HG03354 (cell line): ENCODE data around the gene PRM1.

Experiments used
- ATAC-seq: cut with Tn5 transposase; IDR thresholded peaks from one replicate; pipeline ENCODE4 v1.9.1; 2021; ENCODE audit warnings: mild to moderate bottlenecking; ENCODE audit not compliant: unreplicated experiment, poor library complexity, severe bottlenecking

PRM1 gene

DNA sequence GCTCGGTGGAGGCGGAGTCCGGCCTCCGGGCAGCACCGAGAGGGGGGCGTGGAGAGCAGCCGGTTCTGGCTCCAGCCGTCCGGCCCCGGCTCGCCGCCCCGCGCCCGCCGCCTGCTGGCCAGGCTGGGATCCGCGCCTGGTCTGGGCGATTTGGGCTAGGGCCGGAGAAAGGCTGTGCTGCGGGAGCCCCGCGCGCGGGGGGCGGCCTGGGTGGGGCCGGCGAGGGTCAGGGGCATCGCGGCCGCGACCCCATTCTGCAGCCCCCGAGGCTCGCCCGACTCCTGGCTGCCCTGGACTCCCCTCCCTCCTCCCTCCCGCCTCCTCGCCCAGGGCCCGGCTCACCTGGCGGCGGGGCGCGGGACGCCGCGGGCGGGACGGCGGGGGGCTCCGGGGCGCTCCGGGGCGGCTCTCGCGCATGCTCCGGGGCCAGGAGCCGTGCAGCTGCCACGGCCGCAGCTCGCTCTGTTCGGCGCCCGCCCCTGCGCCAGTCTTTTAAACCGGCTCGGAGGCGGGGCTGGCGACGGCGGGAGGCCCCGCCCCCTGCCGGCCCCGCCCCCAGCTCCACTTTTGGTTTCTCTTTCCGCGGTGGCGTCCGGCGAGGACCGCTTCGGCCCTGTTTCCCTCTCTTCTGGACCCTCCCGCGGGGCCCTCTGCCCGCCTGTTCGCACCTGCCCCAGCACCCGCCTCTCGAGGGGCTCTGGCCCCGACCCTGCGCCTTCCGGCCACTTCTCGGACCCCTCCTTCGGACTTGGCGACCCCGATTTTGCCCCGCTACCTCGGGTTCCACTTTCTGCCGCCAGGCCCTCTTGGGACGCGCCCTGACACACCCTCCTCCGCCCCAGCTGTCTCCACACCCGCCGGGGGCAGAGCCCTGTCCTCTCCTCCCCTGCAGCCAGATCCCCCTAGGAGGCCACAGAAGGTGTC is 25.1 kb downstream of the PRM1 start, which contains the start of gene SOCS1:
Gene SOCS1, minus strand, starts transcription at position 468 of the 924 bp plus-strand sequence. CDS start 726 bp downstream, outside the sequence.
- peak; percentile 62 for ATAC-seq

DNA sequence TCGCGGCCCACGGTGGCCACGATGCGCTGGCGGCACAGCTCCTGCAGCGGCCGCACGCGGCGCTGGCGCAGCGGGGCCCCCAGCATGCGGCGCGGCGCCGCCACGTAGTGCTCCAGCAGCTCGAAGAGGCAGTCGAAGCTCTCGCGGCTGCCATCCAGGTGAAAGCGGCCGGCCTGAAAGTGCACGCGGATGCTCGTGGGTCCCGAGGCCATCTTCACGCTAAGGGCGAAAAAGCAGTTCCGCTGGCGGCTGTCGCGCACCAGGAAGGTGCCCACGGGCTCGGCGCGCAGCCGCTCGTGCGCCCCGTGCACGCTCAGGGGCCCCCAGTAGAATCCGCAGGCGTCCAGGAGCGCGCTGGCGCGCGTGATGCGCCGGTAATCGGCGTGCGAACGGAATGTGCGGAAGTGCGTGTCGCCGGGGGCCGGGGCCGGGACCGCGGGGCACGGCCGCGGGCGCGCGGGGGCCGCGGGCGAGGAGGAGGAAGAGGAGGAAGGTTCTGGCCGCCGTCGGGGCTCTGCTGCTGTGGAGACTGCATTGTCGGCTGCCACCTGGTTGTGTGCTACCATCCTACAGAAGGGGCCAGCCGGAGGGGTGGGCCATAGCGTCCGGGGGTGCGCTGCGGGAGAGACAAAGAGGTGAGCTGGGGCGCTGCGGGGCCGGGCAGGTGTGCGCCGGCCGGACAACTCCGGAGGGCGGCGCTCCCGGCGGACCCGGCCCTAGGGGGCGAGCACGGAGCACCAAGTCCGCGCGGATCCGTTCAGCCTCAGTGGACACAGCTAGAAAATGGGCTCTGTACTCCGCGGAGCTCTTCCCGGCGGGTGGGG is 26.0 kb downstream of the PRM1 start:
- peak; percentile 10 for ATAC-seq

DNA sequence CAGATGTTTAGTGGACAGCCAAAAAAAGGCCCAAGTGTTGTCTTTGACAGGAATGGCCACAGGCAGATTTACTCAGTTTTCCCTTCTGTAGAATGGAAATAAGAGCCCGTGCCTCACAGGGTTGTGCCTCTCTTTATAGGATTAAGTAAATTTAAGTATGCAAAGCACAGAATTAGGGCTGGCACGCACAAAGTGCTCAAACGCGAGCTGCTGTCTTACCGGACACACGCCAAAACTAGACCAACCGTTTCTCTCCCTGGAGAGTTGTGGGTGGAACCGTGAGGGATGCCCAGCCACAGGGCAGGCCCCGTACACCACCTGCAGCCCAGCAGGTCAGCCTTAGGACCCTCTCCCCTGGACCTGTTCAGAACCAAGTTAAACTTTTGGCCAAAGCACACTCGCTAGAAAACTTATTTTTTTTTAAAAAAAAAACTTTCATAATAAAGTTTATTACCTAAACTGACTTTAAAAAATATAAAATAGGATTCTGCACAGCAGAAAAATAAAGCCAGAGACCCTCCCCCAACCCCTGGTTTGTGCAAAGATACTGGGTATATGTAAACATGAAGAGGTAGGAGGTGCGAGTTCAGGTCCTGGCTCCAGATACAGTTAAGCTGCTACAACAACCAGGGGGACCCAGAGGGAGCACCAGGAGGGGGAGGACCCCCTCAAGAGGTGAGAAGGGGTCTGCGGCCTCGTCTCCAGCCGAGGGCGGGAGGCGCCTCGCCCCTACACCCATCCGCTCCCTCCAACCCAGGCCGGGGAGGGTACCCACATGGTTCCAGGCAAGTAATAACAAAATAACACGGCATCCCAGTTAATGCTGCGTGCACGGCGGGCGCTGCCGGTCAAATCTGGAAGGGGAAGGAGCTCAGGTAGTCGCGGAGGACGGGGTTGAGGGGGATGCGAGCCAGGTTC is 26.9 kb downstream of the PRM1 start:
- ATAC-seq, result no peak

DNA sequence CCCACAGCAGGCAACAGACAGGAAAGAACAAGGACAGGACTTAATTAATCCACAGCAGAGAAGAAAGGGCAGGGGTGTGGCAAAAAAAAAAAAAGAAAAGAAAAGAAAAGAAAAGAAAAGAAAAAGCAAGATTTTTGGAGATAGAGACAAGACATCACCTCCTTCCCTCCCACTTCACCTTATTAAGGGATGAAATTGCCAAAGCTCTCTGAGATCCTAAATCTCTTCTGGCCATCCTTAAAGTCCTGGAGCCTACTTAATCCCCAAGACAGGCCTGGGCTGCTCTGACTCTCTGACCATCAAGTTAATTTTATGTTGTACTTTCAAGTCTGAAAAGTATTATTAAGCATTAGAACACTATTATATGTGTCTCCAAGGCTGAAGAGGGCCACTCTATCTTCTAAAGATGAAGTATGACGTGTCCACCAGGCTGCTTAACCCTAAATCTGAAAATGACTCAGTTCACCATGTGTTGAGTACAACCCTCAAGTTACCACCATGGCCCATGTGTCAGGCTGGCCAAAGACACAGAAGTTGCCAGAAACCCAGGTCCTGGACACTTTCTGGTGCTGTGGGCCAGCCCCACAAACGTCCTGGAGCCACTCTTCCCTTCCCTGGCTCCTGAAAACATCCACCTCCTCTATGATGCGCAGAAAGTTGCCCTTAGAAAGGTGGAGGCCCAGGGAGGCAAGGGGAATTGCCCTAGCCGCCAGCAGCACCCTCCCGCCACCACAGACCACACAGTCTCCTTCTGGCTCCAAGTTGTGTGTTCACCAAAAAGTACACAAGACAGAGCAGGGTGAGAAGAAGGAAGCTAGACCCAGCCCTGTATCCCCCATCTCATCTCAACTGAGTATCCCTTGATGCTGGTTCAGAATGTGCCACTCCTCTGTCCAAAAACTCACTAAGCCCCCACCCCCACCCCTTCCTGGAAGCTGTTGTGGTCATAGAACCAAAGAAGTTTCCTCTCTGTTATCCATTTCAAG is 27.8 kb downstream of the PRM1 start:
- no peak for ATAC-seq

- ATAC-seq, result no peak
Observed at GRCh38 chr16:11252482-11252931, 28.6 kb downstream of the PRM1 start.

DNA sequence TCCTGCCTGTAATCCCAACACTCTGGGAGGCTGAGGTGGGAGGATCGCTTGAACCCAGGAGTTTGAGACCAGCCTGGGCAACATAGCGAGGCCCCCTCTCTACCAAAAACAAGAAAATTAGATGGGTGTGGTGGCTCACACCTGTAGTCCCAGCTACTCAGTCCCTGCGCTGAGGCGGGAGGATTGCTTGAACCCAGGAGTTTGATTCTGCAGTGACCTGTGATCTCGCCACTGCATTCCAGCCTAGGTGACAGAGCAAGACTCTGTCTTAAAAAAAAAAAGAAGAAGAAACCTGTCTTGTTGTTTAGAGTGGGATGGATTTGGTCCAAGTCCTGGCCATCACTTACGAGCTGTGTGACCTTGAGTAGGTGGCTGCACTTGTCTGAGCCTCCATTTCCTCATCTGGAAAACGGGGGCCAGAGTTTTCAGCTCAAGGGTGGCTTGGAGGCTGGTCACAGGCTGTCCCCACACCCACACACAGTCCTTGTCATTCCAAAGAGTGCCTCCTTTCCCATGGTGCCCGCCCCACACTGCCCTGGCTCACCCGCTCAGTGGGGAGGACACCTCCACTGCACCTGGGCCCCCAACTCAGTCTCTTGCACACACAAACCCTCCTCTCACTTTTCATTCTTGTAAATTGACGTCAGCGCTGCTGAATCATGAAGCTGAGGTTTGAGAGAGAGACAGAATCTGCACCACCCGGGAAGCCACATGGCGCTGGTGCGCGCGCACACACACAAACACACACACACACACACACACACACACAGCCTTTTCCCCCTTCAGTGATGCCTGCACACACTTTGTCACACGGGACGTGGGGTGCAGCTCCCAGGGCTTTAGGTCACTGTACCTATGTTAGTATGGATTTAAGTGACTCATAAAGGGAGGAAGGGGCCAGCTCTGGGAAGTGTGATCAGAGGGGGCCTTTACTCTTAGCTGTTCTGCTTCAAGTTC is 29.3 kb downstream of the PRM1 start:
- no peak for ATAC-seq

DNA sequence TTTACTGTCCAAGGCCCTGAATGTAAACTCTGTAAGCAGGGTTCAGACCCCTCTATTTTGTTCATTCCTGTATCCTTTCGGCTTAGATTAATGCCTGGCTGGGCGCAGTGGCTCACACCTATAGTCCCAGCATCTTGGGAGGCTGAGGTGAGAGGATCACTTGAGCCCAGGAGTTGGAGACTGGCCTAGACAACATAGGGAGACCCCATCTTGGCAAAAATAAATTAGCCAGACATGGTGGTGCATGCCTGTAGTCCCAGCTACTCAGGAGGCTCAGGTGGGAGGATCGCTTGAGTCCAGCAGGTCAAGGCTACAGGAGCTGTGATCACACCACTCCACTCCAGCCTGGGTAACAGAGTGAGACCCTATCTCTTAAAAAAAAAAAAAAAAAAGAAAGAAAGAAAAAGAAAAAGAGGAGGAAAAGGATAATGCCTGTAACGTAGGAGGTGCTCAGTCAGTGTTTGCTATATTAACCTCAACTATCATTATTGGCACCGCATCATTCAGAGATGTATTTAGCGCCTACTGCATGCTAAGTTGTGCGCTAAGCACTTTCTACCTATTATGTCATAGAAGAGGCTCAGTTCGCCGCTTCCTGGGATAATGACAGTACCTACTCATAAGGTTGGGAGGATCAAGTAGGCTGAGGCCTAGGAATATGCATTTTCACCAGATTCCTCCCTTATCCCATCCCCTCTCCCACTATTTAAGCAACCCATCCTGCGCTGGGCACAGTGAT is 30.2 kb downstream of the PRM1 start:
- ATAC-seq, result no peak

DNA sequence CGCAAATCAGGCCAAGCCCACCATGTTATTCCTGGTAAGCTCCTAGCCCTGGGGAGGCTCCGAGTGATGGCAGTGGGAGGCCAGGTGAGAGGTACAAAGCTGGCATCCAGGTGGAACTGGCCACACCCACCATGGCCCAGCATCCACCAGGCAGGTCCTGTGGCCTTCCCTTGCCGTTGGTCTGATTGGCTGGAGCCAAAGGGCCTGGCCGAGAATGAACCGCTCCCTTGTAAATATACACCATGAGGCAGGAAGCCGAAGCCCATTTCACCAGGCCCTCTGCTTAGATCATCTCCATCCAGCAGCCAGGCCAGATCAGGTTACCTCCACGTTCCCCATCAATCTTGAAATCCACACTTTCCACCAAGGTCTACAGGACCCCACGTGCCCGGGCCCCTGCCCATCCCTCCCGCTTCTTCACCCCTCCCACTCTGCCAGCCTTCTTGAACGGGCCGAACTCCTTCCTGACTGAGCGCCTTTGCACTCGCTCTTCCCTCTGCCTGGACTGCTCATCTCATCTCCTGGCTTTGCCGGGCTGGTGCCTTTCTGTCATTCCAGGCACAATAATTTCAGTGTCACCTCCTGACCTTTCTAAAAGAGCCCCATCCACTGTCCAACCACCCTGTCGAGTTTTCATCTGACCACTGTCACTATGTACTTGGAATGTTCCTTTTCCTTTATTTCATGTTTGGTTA is 30.9 kb downstream of the PRM1 start:
- no peak for ATAC-seq

DNA sequence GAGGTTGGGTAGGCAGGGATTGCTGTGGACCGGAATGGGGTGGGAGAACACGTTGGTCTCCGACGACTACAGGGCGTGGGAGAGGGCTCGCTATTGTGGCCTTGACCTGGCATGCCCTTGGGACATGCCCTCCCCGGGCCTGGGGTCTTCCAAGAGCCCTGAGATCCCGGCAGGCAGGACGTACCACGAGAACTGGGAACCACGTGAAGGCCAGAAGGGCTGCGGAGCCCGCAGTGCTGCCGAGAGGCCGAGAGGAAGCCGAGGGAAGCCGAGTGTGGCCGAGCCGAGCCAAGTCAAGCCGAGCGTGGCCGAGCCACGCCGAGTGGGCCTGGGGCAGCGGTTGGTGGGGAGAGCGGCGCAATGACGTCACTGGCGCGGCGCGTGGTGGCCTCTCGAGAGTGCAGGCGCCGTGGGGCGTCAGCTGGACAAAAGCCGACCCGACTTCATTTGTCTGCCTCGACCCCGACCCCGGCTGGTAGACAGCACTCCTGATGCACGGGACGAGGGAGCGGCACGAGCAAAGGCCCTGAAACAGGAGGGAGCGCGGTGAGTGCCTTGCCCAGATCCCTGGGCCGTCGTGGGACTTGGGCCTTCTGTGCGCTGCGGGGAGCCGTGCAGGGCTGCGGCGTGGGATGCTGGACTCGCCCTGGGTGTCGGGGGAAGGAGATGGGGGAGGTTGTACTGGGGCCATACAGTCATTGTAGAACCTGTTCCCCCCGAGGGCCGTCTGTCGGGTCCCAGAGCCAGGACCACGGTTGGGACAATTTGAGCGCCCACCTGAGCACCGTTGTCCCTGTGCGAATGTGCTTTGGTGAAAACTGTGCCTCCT is 31.7 kb downstream of the PRM1 start:
- ATAC-seq, result no peak

- no peak for ATAC-seq
Observed at GRCh38 chr16:11248133-11248532, 33.0 kb downstream of the PRM1 start.

- ATAC-seq, result no peak
Observed at GRCh38 chr16:11245988-11246387, 35.1 kb downstream of the PRM1 start.

- no peak for ATAC-seq
Observed at GRCh38 chr16:11245222-11245737, 35.9 kb downstream of the PRM1 start.

- no peak for ATAC-seq
Observed at GRCh38 chr16:11242658-11243057, 38.5 kb downstream of the PRM1 start.

GRCh38 chr16:11241480-11242204 is 39.5 kb downstream of the PRM1 start:
- no peak for ATAC-seq
